Stimulated activated CD4-positive, alpha-beta T cell treated with anti-CD3 and anti-CD28 coated beads, Interleukin-12 subunit alpha, Interleukin-12 subunit beta, amount 100 ng/mL, for 4 hours (primary cell): ENCODE measurements around the gene PLEKHJ1.
A peak's percentile ranks its signal among the peaks of the same experiment; 100 is the strongest.
"Not testable (repeated sequence)": the region's sequence is repeated elsewhere in the genome, so short reads cannot be mapped to it uniquely, and the experiment has no call there.

Experiments used
- DNase-seq: peaks from one replicate; pipeline ENCODE4 v3.0.0-alpha.2; 2020

The PLEKHJ1 gene

GRCh38 chr19:2236314-2237050 lies at the start of gene PLEKHJ1, which contains the start of gene SF3A2:
TSS of gene PLEKHJ1 (minus strand) at chr19:2236329. CDS start at chr19:2236248, 81 bp downstream.
TSS of gene SF3A2 (plus strand) at chr19:2236824. CDS start at chr19:2243419, 6,595 bp downstream.
- DNase-seq = peak; percentile 97

GRCh38 chr19:2283835-2284507 lies 47.8 kb upstream of the PLEKHJ1 start:
- no peak for DNase-seq

- DNase-seq = no peak
Observed at GRCh38 chr19:2282862-2283237, 46.7 kb upstream of the PLEKHJ1 start.

- DNase-seq = no peak
Observed at GRCh38 chr19:2282062-2282861, 46.1 kb upstream of the PLEKHJ1 start, which contains the start of gene PEAK3. TSS of gene PEAK3 (minus strand) at chr19:2282175. CDS start at chr19:2280931, 1,244 bp downstream.

- not testable (repeated sequence) for DNase-seq
Observed at GRCh38 chr19:2281265-2282061, 45.3 kb upstream of the PLEKHJ1 start.

GRCh38 chr19:2280633-2281264 lies 44.6 kb upstream of the PLEKHJ1 start:
- no peak for DNase-seq

- no peak for DNase-seq
Observed at GRCh38 chr19:2278459-2279158, 42.5 kb upstream of the PLEKHJ1 start.

- DNase-seq = no peak
Observed at GRCh38 chr19:2277138-2277537, 41.0 kb upstream of the PLEKHJ1 start.

- no peak for DNase-seq
Observed at GRCh38 chr19:2276429-2276986, 40.4 kb upstream of the PLEKHJ1 start.

GRCh38 chr19:2275588-2276428 lies 39.7 kb upstream of the PLEKHJ1 start:
- DNase-seq = no peak

GRCh38 chr19:2274931-2275535 lies 38.9 kb upstream of the PLEKHJ1 start:
- peak; percentile 37 for DNase-seq

GRCh38 chr19:2274185-2274711 lies 38.1 kb upstream of the PLEKHJ1 start:
- DNase-seq = no peak

GRCh38 chr19:2273356-2274184 lies 37.4 kb upstream of the PLEKHJ1 start:
- DNase-seq = peak; percentile 71

- no peak for DNase-seq
Observed at GRCh38 chr19:2271234-2272103, 35.3 kb upstream of the PLEKHJ1 start.

GRCh38 chr19:2270423-2271233 lies 34.5 kb upstream of the PLEKHJ1 start:
- peak; percentile 72 for DNase-seq

GRCh38 chr19:2270157-2270422 lies 34.0 kb upstream of the PLEKHJ1 start:
- DNase-seq = peak; percentile 38
